Hepatocyte (in vitro differentiated cells): ENCODE data around the gene TTLL3. TPM values are rescaled to one million over a fixed set of nuclear protein-coding genes. Genes with fewer than 3 reads are reported as not detected.
A peak's percentile ranks its signal among the peaks of the same experiment; 100 is the strongest.

Experiments
- DNase-seq: peaks from one replicate; pipeline ENCODE4 v3.0.0-alpha.2; 2016; ENCODE audit warnings: low spot score
- H2AFZ ChIP-seq: fragments of 200-600 bp; sonication (generic); 2 replicates; pipeline ENCODE4 v1.6.0; 2016; ENCODE audit warnings: antibody characterized with exemption, mild to moderate bottlenecking
- H3K27ac ChIP-seq: fragments of 200-600 bp; sonication (generic); 2 replicates; pipeline ENCODE4 v1.5.1; 2016; ENCODE audit warnings: mild to moderate bottlenecking
- H3K27me3 ChIP-seq: fragments of 200-600 bp; sonication (generic); 2 replicates; pipeline ENCODE4 v1.6.1; 2016
- H3K36me3 ChIP-seq: fragments of 200-600 bp; sonication (generic); replicated peaks from 2 replicates; pipeline ENCODE4 v1.5.1; 2016; ENCODE audit warnings: low read depth; ENCODE audit not compliant: insufficient read depth
- H3K4me1 ChIP-seq: fragments of 200-600 bp; sonication (generic); 2 replicates; pipeline ENCODE4 v1.5.1; 2016; ENCODE audit warnings: mild to moderate bottlenecking, moderate library complexity; ENCODE audit not compliant: insufficient read depth
- H3K4me2 ChIP-seq: fragments of 200-600 bp; sonication (generic); 2 replicates; pipeline ENCODE4 v1.6.0; 2016
- H3K4me3 ChIP-seq: fragments of 200-600 bp; sonication (generic); 2 replicates; pipeline ENCODE4 v1.5.1; 2016; ENCODE audit warnings: mild to moderate bottlenecking
- H3K79me2 ChIP-seq: fragments of 200-600 bp; sonication (generic); 2 replicates; pipeline ENCODE4 v1.6.0; 2017; ENCODE audit warnings: mild to moderate bottlenecking
- H3K9me2 ChIP-seq: fragments of 200-600 bp; sonication (generic); replicated peaks from 2 replicates; pipeline ENCODE4 v1.6.0; 2017; ENCODE audit warnings: mild to moderate bottlenecking; ENCODE audit not compliant: insufficient read depth
- H3K9me3 ChIP-seq: fragments of 200-600 bp; sonication (generic); 2 replicates; pipeline ENCODE4 v1.5.1; 2016; ENCODE audit warnings: low read depth, mild to moderate bottlenecking
- H4K20me1 ChIP-seq: fragments of 200-600 bp; sonication (generic); 2 replicates; pipeline ENCODE4 v1.6.0; 2016; ENCODE audit warnings: mild to moderate bottlenecking; ENCODE audit not compliant: insufficient read depth, poor library complexity, severe bottlenecking
- EZH2 ChIP-seq: fragments of 200-600 bp; sonication (generic); IDR thresholded peaks from 2 replicates; pipeline ENCODE4 v1.6.1; 2016; ENCODE audit warnings: antibody characterized with exemption, mild to moderate bottlenecking, borderline replicate concordance
- EZH2phosphoT487 ChIP-seq: fragments of 200-600 bp; sonication (generic); IDR thresholded peaks from one replicate; pipeline ENCODE4 v1.6.1; 2018; ENCODE audit warnings: antibody characterized with exemption, mild to moderate bottlenecking, low read depth, moderate library complexity; ENCODE audit not compliant: unreplicated experiment, severe bottlenecking
- WGBS: methylation state at CpG from one replicate; pipeline ENCODE4 v1.1.6; 2016; ENCODE audit warnings: low lambda C conversion rate; ENCODE audit errors: missing lambda C conversion rate; 5-methylcytosine and 5-hydroxymethylcytosine counted together
- polyA plus RNA-seq: library from polyadenylated mRNA; unstranded; fragments of >200 nt; fragmentation: Nextera tagmentation; extraction: Ambion mirVana; gene quantifications from 2 replicates; pipeline ENCODE4 v1.2.1, GENCODE V29; 2016
- total RNA-seq: library from RNA; depleted of rRNA; stranded (reverse); fragments of >200 nt; gene quantifications from 2 replicates; pipeline ENCODE4 v1.2.3, GENCODE V29; 2014
- TF ChIP-seq, protein P1 (sequence below): fragments of 200-600 bp; sonication (generic); IDR thresholded peaks from 2 replicates; pipeline ENCODE4 v1.5.1; 2016; ENCODE audit warnings: antibody characterized with exemption, mild to moderate bottlenecking; ENCODE audit not compliant: poor library complexity

Gene TTLL3
- total and polyA plus RNA-seq, 2 experiments from 2014 or later = 21.5 to 27.4 TPM

DNA sequence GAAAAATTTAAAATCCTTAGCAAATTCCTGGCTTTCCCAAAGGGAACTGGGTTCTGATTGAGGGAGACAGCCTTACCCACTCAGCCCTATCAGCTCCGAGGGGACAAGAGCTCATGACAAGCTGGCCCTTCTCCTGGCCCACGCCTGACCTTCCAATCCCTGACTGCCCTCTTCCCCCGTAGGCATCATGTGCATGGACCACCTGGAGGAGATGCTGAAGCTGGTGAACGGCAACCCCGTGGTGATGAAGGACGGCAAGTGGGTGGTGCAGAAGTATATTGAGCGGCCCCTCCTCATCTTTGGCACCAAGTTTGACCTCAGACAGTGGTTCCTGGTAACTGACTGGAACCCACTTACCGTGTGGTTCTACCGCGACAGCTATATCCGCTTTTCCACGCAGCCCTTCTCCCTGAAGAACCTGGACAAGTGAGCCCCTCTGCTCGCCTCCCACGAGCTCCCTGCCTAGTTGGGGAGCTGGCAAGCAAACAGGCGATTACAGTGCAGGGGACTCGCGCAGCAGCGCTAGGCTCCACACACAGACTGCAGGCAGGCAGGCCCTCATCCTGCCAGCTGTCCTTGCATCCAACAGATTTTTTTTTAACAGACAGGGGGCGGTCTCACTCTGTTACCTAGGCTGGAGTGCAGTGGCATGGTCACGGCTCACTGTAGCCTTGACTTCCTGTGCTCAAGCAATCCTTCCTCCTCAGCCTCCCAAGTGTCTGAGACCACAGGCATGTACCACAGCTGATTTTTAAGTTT is 16.9 kb downstream of the TTLL3 start:
- H3K9me2 ChIP-seq = no peaks in the 10 kb centered on the region
- no peak overlapping the region for H2AFZ ChIP-seq
- H4K20me1 ChIP-seq = no peaks in the 10 kb centered on the region
- no peak overlapping the region for H3K4me3 ChIP-seq
- no peak for DNase-seq
- no peaks in the 10 kb centered on the region for H3K79me2 ChIP-seq
- no peak overlapping the region for H3K27ac ChIP-seq
- no peaks in the 10 kb centered on the region for H3K9me3 ChIP-seq
- WGBS = 83% methylated on average over 20 of the region's 20 CpGs
- no peak for TF ChIP-seq EZH2phosphoT487
- TF ChIP-seq, protein P1, sequence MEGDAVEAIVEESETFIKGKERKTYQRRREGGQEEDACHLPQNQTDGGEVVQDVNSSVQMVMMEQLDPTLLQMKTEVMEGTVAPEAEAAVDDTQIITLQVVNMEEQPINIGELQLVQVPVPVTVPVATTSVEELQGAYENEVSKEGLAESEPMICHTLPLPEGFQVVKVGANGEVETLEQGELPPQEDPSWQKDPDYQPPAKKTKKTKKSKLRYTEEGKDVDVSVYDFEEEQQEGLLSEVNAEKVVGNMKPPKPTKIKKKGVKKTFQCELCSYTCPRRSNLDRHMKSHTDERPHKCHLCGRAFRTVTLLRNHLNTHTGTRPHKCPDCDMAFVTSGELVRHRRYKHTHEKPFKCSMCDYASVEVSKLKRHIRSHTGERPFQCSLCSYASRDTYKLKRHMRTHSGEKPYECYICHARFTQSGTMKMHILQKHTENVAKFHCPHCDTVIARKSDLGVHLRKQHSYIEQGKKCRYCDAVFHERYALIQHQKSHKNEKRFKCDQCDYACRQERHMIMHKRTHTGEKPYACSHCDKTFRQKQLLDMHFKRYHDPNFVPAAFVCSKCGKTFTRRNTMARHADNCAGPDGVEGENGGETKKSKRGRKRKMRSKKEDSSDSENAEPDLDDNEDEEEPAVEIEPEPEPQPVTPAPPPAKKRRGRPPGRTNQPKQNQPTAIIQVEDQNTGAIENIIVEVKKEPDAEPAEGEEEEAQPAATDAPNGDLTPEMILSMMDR = peak; percentile 29
- H3K4me2 ChIP-seq = no peak overlapping the region
- H3K36me3 ChIP-seq = no peaks in the 10 kb centered on the region
- no peaks in the 10 kb centered on the region for H3K4me1 ChIP-seq
- no peaks in the 10 kb centered on the region for H3K27me3 ChIP-seq

DNA sequence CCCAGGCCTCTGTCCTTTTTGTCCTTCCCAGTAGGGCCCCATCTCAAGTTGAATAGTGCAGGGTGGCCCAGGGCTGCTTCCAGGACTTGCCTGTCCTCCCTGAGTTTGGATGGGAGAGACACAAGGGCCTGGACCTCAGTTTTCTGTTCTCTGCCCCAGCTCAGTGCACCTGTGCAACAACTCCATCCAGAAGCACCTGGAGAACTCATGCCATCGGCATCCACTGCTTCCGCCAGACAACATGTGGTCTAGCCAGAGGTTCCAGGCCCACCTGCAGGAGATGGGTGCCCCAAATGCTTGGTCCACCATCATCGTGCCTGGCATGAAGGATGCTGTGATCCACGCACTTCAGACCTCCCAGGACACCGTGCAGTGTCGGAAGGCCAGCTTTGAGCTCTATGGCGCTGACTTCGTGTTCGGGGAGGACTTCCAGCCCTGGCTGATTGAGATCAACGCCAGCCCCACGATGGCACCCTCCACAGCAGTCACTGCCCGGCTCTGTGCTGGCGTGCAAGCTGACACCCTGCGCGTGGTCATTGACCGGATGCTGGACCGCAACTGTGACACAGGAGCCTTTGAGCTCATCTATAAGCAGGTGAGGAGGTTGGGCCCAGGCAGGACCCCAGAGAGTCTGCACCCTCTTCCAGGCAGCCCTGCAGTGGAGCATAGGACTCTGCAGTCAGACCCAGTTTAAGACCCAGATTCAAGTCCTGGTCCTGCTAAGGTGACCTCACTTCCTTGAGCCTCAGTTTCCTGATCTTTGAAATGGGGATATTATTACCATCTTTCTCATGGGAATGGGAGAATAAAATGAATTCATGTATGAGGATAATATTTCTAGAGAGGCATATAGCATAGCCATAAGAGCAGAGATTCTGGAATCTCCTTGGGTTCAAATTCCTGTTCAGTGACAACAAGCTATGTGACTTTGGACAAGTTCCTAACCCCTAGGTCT is 19.0 kb downstream of the TTLL3 start:
- H3K4me1 ChIP-seq = no peaks in the 10 kb centered on the region
- H3K4me3 ChIP-seq = no peak overlapping the region
- H3K27ac ChIP-seq = no peak overlapping the region
- no peak overlapping the region for H3K4me2 ChIP-seq
- no peaks in the 10 kb centered on the region for H3K9me2 ChIP-seq
- H4K20me1 ChIP-seq = no peaks in the 10 kb centered on the region
- no peak for DNase-seq
- TF ChIP-seq EZH2 (no peak), EZH2phosphoT487 (no peak)
- TF ChIP-seq, protein P1 = no peak
- no peaks in the 10 kb centered on the region for H3K9me3 ChIP-seq
- H2AFZ ChIP-seq = no peak overlapping the region
- no peaks in the 10 kb centered on the region for H3K27me3 ChIP-seq
- 96% methylated on average over 14 of the region's 17 CpGs for WGBS
- H3K36me3 ChIP-seq = no peaks in the 10 kb centered on the region
- H3K79me2 ChIP-seq = no peaks in the 10 kb centered on the region

DNA sequence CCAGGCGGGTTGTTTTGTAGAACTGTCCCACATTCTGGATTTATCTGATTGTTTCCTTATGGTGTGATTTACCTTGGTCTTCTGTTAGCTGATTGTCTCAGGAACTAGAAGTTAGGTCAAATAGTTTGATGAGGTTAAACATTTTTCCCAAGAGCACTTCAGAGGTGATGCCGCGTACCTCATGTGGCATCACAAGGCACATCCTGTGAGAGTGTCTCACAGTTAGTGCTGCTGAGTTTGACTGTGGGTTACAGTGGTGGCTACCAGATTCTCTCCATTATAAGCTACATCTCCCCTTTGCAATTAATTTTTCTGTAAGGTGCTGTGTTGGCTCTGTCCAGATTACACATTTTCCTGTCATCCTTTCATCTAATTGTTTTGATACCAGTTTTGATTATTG is 21.2 kb downstream of the TTLL3 start:
- Histone ChIP-seq H3K36me3 (no peaks in the 10 kb centered on the region), H3K27ac (no peak overlapping the region), H3K4me2 (no peak overlapping the region), H2AFZ (no peak overlapping the region), H3K27me3 (no peaks in the 10 kb centered on the region), H3K9me3 (no peaks in the 10 kb centered on the region), H3K4me1 (no peaks in the 10 kb centered on the region), H4K20me1 (no peaks in the 10 kb centered on the region), H3K79me2 (no peaks in the 10 kb centered on the region), H3K9me2 (no peaks in the 10 kb centered on the region), H3K4me3 (no peak overlapping the region)
- DNase-seq = no peak
- 98% methylated on average over 3 of the region's 3 CpGs for WGBS
- TF ChIP-seq, protein P1 = no peak
- no peak for TF ChIP-seq EZH2
- no peak for TF ChIP-seq EZH2phosphoT487
